Astrocyte of the cerebellum (primary cell): Measurements from ENCODE around the gene PMM2.

ENCODE experiments used
- DNase-seq: peaks from one replicate; pipeline ENCODE4 v3.0.0-alpha.2; 2011; ENCODE audit warnings: low read depth
- H3K4me3 ChIP-seq: 2 replicates; pipeline ENCODE4 v1.5.1; 2011; ENCODE audit warnings: mild to moderate bottlenecking, low read depth, low read length, moderate library complexity
- CTCF ChIP-seq: IDR thresholded peaks from 2 replicates; pipeline ENCODE4 v1.5.1; 2012; ENCODE audit warnings: low read length, low read depth, moderate library complexity, mild to moderate bottlenecking; ENCODE audit errors: missing control alignments
- in situ Hi-C: cut with HindIII; loops from 2 replicates; pipeline ENCODE4 v1.10.0; 2017; ENCODE audit warnings: low sequenced_read_pairs

PMM2 gene

DNA sequence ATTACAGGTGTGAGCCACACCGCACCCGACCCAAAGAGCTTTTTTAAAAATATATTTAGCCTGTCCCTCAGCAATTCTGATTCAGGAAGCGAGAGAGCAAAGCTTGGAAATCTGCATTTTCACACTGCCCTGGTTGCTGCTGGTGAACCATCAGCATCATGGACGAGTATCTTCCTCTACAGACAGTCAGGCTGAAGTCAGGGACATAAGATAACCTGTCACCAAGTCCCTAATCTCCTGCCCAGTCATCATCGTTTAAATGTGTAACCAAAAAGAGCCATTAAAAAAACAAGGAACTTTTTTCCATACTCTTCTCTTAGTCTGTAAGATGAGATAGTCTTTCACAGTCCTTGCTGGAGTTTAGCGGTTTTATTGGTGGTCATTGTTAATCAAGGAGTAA lies 6.7 kb downstream of the PMM2 start:
- DNase-seq, result no peak
- in situ Hi-C loops, result loop anchor here (5.0 to 25.0 kb wide), 2 partner anchors 108 to 142 kb away; no protein-coding TSS in a partner anchor
- no peak for TF ChIP-seq CTCF
- no peak overlapping the region for H3K4me3 ChIP-seq

DNA sequence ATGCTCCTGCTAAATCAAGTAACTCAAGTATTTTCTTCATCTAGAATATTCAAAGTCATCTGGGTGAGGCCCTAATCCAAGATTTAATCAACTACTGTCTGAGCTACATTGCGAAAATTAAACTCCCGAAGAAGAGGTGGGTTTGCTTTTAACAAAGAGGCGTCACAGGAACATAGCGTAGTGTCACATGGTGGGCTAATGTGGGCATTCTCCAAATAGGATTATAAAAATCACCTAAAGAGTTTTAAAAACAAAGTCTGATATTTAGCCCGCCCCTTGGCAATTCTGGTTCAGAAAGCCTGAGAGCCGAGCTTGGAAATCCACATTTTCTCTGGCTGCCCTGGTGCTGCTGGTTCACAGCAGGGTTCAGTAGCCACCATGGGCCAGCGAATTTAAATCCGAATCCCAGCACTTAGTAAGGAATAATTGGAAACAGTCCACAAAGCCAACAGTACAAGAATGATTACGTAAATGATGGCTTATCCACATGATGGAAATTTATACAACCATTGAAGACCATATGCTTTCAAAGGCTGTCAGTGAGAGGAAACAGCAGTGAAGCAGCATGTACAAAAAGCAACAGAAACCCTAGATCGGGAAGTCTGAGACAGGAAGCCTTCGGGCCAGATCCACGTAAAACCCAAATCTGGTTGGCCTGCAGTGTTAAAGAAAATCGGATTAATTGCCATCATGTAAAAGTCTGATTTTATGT lies 8.8 kb downstream of the PMM2 start:
- in situ Hi-C loops, result loop anchor here (25.0 kb wide), 1 partner anchor 106 kb away; no protein-coding TSS in a partner anchor
- TF ChIP-seq CTCF, result no peak
- DNase-seq, result no peak
- H3K4me3 ChIP-seq, result no peak overlapping the region

DNA sequence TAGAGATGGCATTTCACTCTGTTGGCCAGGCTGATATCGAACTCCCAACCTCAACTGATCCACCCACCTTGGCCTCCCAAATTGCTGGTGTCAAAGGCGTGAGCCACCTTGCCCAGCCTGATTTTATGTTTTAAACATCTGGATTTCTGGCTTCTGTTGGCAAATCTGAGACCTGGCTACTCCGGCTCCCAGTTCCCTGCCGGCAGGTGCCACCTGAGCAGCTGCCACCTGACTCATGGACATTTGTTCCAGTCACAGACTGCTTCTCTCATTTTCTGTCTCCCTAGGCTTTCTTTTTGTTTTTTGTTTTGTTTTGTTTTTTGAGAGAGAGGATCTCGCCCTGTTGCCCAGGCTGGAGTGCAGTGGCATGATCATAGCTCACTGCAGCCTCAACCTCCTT lies 9.6 kb downstream of the PMM2 start:
- no peak for TF ChIP-seq CTCF
- H3K4me3 ChIP-seq, result no peak overlapping the region
- in situ Hi-C loops, result loop anchor here (25.0 kb wide), 1 partner anchor 105 kb away; no protein-coding TSS in a partner anchor
- no peak for DNase-seq

DNA sequence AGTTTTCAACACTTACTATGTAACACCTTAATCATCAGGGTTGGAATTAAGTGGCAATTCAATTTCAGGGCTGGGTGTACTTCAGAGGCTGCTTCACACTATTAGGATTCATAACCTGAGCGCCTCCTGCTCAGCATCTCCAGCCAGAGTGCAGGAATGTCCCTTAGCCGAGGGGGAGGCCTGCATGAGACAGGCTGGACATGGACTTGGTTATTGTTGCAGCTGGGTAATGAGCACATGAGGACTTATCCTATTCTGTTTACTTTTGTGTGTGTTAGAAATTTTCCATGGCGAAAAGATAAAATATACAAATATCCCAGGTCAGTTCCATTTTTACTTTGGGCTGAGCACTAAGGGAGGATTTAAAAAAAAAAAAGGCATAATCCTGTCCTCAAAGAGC lies 10.4 kb downstream of the PMM2 start:
- H3K4me3 ChIP-seq, result no peak overlapping the region
- TF ChIP-seq CTCF, result no peak
- DNase-seq, result no peak
- in situ Hi-C loops, result loop anchor here (25.0 kb wide), 1 partner anchor 104 kb away; no protein-coding TSS in a partner anchor

DNA sequence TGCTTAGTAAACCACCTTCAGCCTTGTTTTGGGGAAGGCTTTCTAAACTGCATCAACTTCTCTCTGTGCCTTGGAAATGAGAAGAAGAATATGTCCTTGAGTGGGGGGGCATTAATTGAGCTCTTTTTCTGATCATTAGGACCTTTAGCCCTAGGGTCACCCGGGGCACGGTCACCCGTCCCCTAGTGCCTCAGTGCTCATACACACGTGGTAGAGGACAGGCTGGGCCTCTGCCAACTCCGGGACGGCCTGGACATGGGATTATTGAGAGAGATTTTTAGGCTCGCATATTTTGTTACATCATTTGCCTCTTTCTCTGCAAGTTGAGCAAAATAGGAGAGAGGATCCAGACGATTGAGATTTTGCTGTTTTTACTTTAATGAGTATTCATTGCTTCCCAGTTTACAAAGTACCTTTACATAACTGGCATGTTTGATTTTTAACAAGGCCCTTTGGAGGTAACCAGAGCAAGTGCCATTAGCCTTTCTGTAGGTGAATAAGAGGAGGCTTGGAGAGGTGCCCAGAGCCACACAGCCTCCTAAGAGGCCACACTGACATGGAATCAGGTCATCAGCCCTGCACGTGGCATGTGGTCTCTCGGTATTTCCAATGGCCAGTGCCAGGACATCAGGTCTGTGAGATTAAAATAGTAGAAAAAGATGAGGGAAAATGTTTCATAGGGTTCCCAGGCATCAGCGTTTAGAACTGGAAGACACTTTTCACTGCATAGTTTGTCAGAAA lies 11.1 kb downstream of the PMM2 start:
- TF ChIP-seq CTCF, result no peak
- in situ Hi-C loops, result loop anchor here (25.0 kb wide), 1 partner anchor 104 kb away; no protein-coding TSS in a partner anchor
- no peak for DNase-seq
- H3K4me3 ChIP-seq, result no peak overlapping the region

DNA sequence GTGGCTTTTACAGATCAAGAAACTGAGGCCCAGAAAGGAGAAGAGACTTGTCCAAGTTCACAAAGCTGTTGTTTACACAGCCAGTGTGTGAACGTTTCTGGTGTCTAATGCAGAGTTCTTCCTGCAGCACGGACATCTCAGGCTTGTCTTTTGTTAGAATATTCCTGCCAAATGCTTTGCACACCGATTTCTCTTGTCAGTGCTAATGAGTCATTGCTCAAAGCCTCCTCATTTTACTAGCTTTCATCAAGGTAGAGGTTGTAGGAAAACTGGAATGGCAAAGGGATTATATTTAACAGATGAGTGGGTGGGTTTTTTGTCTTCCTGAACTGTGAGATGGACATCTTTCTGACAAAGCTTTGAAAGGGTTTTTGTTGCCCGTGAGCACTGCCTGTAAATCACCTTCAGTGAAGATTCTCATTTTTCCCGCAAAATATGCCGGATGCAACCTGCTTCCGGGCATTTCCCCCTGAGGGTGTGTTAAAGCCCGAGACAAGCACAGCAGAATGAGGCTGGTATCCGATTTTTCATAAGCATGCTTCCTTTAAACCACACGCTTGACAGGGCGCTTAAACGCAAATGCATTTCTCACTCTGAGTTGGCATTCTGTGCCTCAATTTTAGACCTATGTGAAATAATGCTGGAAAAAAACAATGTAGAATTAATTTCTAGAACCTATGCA lies 14.7 kb downstream of the PMM2 start:
- no peak overlapping the region for H3K4me3 ChIP-seq
- no peak for DNase-seq
- no peak for TF ChIP-seq CTCF
- in situ Hi-C loops, result loop anchor here (25.0 kb wide), 1 partner anchor 100 kb away; no protein-coding TSS in a partner anchor
